NT2/D1 (cell line): Measurements from ENCODE around the gene PUS7.

ENCODE experiments used
- DNase-seq: peaks from one replicate; pipeline ENCODE4 v3.0.0-alpha.2; 2011; ENCODE audit warnings: low read depth, low spot score
- H3K27me3 ChIP-seq: 2 replicates; pipeline ENCODE4 v1.6.0; 2011; ENCODE audit warnings: mild to moderate bottlenecking; ENCODE audit not compliant: insufficient read length, insufficient read depth
- H3K36me3 ChIP-seq: 2 replicates; pipeline ENCODE4 v1.6.1; 2011; ENCODE audit warnings: mild to moderate bottlenecking, low read length, mixed read lengths; ENCODE audit not compliant: insufficient read depth, insufficient read length
- H3K4me1 ChIP-seq: 2 replicates; pipeline ENCODE4 v1.5.1; 2011; ENCODE audit not compliant: insufficient read depth, insufficient read length
- H3K4me3 ChIP-seq: 2 replicates; pipeline ENCODE4 v1.5.1; 2011; ENCODE audit warnings: low read depth; ENCODE audit not compliant: insufficient read length
- H3K9ac ChIP-seq: 2 replicates; pipeline ENCODE4 v1.6.0; 2011; ENCODE audit warnings: low read depth; ENCODE audit not compliant: insufficient read length
- H3K9me3 ChIP-seq: 2 replicates; pipeline ENCODE4 v1.5.1; 2011; ENCODE audit warnings: mild to moderate bottlenecking, low read length; ENCODE audit not compliant: insufficient read depth
- SUZ12 ChIP-seq: IDR thresholded peaks from 2 replicates; pipeline ENCODE4 v1.6.1; 2011; ENCODE audit not compliant: insufficient read length, insufficient read depth; ENCODE audit errors: extremely low read depth
- YY1 ChIP-seq: IDR thresholded peaks from 2 replicates; pipeline ENCODE4 v1.6.1; 2011; ENCODE audit not compliant: insufficient read length, insufficient read depth
- ZNF274 ChIP-seq: IDR thresholded peaks from 2 replicates; pipeline ENCODE4 v1.6.1; 2011; ENCODE audit warnings: mild to moderate bottlenecking, low read depth, low read length

The PUS7 gene

GRCh38 chr7:105473163-105473562, 48.9 kb downstream of the PUS7 start:
- no peaks in the 10 kb centered on the region for H3K4me1 ChIP-seq
- H3K4me3 ChIP-seq = no peak overlapping the region
- H3K9me3 ChIP-seq = no peaks in the 10 kb centered on the region
- peaks cover 43% of the 10 kb centered on the region for H3K36me3 ChIP-seq
- H3K27me3 ChIP-seq = no peaks in the 10 kb centered on the region
- no peak overlapping the region for H3K9ac ChIP-seq
- TF ChIP-seq ZNF274 (no peak), YY1 (no peak), SUZ12 (no peak)
- no peak for DNase-seq

GRCh38 chr7:105470846-105471245, 51.2 kb downstream of the PUS7 start:
- DNase-seq = no peak
- no peaks in the 10 kb centered on the region for H3K27me3 ChIP-seq
- no peaks in the 10 kb centered on the region for H3K9me3 ChIP-seq
- no peaks in the 10 kb centered on the region for H3K4me1 ChIP-seq
- no peak overlapping the region for H3K4me3 ChIP-seq
- TF ChIP-seq YY1 (no peak), SUZ12 (no peak), ZNF274 (no peak)
- no peak overlapping the region for H3K9ac ChIP-seq
- H3K36me3 ChIP-seq = peaks cover 37% of the 10 kb centered on the region

GRCh38 chr7:105470090-105470489, 52.0 kb downstream of the PUS7 start:
- no peak for DNase-seq
- TF ChIP-seq ZNF274 = no peak
- TF ChIP-seq SUZ12 = no peak

GRCh38 chr7:105462765-105463420, 59.2 kb downstream of the PUS7 start:
- Histone ChIP-seq H3K4me1 (no peaks in the 10 kb centered on the region), H3K9me3 (no peaks in the 10 kb centered on the region), H3K4me3 (no peak overlapping the region), H3K36me3 (peaks cover 48% of the 10 kb centered on the region), H3K27me3 (no peaks in the 10 kb centered on the region), H3K9ac (no peak overlapping the region)
- no peak for DNase-seq
- no peak for TF ChIP-seq ZNF274
- TF ChIP-seq YY1 = no peak
- no peak for TF ChIP-seq SUZ12

More at GRCh38 chr7:105470090-105470489, 52.0 kb downstream of the PUS7 start:
- H3K4me3 ChIP-seq = no peak overlapping the region
- no peaks in the 10 kb centered on the region for H3K9me3 ChIP-seq
- no peak overlapping the region for H3K9ac ChIP-seq
- peaks cover 37% of the 10 kb centered on the region for H3K36me3 ChIP-seq
- H3K4me1 ChIP-seq = no peaks in the 10 kb centered on the region
- no peaks in the 10 kb centered on the region for H3K27me3 ChIP-seq

- Histone ChIP-seq H3K36me3 (peaks cover 57% of the 10 kb centered on the region), H3K9me3 (no peaks in the 10 kb centered on the region), H3K9ac (no peak overlapping the region), H3K27me3 (no peaks in the 10 kb centered on the region), H3K4me1 (no peaks in the 10 kb centered on the region), H3K4me3 (no peak overlapping the region)
- DNase-seq = no peak
- no peak for TF ChIP-seq YY1
Measured at GRCh38 chr7:105461518-105461917, 60.6 kb downstream of the PUS7 start.

- DNase-seq = no peak
- Histone ChIP-seq H3K4me3 (no peak overlapping the region), H3K36me3 (peaks cover 41% of the 10 kb centered on the region), H3K9ac (no peak overlapping the region), H3K4me1 (no peaks in the 10 kb centered on the region), H3K9me3 (no peaks in the 10 kb centered on the region), H3K27me3 (no peaks in the 10 kb centered on the region)
- no peak for TF ChIP-seq ZNF274
- TF ChIP-seq SUZ12 = no peak
- TF ChIP-seq YY1 = no peak
Measured at GRCh38 chr7:105457619-105458225, 64.3 kb downstream of the PUS7 start.

GRCh38 chr7:105454921-105455320, 67.2 kb downstream of the PUS7 start:
- H3K27me3 ChIP-seq = no peaks in the 10 kb centered on the region
- H3K9ac ChIP-seq = no peak overlapping the region
- no peak for DNase-seq
- H3K36me3 ChIP-seq = peaks cover 27% of the 10 kb centered on the region
- no peaks in the 10 kb centered on the region for H3K4me1 ChIP-seq
- H3K9me3 ChIP-seq = no peaks in the 10 kb centered on the region
- no peak for TF ChIP-seq YY1
- TF ChIP-seq SUZ12 = no peak
- TF ChIP-seq ZNF274 = no peak
- no peak overlapping the region for H3K4me3 ChIP-seq
